HG02759 (cell line): Measurements from ENCODE around the gene SUFU.
"Not testable (repeated sequence)": the region's sequence is repeated elsewhere in the genome, so short reads cannot be mapped to it uniquely, and the experiment has no call there.

ENCODE experiments used
- ATAC-seq: cut with Tn5 transposase; IDR thresholded peaks from one replicate; pipeline ENCODE4 v1.9.1; 2021; ENCODE audit warnings: mild to moderate bottlenecking, moderate library complexity; ENCODE audit not compliant: unreplicated experiment

The SUFU gene

GRCh38 chr10:102511583-102512274 is 8.0 kb downstream of the SUFU start:
- peak; percentile 83 for ATAC-seq

GRCh38 chr10:102514487-102515311 is 10.9 kb downstream of the SUFU start:
- no peak for ATAC-seq

GRCh38 chr10:102515724-102516123 is 12.0 kb downstream of the SUFU start:
- no peak for ATAC-seq

GRCh38 chr10:102517553-102517952 is 13.8 kb downstream of the SUFU start:
- ATAC-seq: no peak

- no peak for ATAC-seq
Measured at GRCh38 chr10:102519246-102519825, 15.6 kb downstream of the SUFU start.

DNA sequence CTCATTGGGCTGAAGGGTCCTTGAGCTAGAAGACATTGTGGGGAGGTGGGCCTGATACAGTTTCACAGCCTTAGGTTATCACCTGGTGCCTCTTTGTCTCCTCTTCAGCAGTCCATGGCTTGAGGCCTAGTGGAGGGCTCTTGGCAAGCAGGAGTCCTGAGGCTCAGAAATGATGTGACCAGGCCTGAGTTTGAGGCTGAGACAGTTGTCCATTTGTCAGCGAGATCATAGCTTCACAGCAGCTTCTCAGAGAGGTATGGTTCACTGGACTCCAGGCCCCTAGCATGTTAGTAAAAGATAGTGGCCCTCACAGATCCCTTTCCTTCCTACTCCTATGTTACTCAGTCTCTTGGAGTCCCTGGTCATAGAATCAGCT is 19.1 kb downstream of the SUFU start:
- ATAC-seq: no peak

DNA sequence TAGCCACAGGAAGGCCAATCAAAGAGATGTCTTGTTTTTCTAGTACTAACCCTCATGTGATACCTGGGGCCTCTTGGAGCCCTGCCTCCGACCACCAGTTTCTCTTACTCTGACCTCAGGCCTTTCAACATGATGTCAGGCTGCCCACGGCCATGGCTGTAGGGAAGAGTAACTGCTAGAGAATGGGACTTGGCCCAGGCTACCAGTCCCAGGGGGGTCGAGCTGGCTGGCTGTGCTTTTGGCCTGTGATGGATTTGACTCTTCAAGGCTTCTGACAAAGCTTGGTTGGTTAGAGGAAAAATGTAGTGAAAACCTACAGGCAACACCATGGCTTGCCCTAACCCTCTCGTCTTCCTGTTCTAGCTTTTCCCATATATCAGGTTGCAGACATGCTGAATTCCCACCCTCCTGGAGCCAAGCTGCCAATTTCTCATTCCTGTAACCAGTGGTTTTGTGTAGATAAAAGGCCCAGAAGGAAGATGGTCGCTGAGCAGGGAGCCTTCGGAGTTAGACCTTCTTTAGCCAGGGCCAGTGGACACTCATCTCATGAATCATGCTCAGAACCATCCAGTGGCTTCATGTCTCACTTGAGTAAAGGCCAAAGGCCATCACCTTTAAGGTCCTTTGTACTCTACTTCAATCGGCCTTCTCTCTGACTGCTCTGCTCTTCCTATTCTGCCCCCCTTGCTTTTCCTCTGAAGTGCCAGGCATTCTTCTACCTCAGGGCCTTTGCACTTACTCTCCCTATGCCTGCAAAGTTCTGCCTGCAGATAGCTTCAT is 19.7 kb downstream of the SUFU start:
- no peak for ATAC-seq

DNA sequence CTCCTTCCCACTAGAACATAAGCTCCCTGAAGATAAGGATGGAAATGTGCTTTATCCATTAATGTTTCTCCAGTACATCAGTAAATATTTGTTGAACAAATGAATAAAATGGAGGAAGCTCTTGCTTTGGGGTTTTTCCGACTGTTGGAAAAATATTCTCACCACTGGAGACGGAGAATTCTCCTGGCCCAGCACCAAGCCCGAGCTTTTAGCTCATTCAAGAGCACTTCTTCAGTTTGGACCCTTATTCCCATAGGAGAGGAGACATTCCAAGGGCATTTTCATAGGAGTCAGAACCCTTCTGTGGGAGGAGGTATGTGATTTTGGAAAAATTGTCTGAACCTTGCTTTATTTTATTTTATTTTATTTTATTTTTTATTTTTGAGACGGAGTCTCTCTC is 21.0 kb downstream of the SUFU start:
- ATAC-seq: no peak

DNA sequence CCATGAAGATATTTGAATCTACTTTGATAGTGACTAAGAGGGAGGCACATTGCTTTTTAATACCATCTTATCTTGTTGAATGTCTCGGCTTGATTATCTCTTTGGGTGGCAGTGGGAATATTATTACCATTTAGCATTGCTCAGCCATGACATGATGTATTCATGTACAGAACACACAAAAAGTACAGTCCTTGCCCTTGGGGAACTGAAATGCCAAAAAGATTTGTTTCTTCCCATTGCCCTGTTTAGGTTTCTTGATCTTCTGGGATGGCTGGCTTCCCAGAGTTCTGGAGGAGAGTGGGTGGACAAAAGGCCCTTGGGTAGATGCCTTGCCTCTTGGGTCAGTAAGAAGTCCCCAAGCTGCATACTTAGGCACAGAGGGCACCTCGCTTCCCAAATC is 23.8 kb downstream of the SUFU start:
- ATAC-seq: no peak

- no peak for ATAC-seq
Measured at GRCh38 chr10:102534333-102534732, 30.6 kb downstream of the SUFU start.

- not testable (repeated sequence) for ATAC-seq
Measured at GRCh38 chr10:102534966-102535365, 31.2 kb downstream of the SUFU start.

GRCh38 chr10:102535481-102536147 is 31.8 kb downstream of the SUFU start:
- ATAC-seq: no peak

DNA sequence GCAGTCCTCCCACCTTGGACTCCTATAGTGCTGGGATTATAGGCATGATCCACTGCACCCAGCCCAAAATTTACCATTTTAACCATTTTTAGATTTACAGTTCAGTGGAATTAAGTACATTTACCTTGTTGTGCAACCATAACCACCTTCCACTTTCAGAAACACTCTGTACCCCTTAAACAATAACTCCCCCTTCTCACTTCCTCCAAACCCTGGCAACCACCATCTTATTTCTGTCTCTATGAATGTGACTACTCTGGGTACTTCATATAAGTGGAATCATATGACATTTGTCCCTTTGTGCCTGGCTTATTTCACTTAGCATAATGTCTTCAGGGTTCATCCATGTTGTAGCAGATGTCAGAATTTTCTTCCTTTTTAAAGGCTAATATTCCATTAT is 33.6 kb downstream of the SUFU start:
- peak; percentile 39 for ATAC-seq

GRCh38 chr10:102537948-102538347 is 34.2 kb downstream of the SUFU start:
- ATAC-seq: no peak

DNA sequence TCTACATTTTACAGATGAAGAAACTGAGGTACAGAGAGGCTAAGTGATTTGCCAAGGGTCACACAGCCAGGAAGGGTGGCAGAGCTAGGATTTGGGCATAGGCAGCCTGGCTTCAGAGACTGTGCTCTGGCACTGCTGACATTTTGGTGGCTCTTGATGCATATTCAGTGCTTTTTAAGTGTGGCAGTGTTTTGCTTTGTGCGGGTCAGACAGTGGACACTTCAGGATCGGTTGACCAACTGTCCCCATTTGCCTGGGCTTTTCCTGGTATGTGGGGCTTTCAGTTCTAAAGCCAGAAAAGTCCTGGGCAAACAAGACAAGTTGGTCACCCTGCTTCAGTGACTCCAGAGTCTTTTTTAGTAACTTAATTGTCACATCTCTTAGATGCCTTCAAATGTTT is 35.0 kb downstream of the SUFU start:
- ATAC-seq: no peak

- peak; percentile 59 for ATAC-seq
Measured at GRCh38 chr10:102540023-102540422, 36.3 kb downstream of the SUFU start.

DNA sequence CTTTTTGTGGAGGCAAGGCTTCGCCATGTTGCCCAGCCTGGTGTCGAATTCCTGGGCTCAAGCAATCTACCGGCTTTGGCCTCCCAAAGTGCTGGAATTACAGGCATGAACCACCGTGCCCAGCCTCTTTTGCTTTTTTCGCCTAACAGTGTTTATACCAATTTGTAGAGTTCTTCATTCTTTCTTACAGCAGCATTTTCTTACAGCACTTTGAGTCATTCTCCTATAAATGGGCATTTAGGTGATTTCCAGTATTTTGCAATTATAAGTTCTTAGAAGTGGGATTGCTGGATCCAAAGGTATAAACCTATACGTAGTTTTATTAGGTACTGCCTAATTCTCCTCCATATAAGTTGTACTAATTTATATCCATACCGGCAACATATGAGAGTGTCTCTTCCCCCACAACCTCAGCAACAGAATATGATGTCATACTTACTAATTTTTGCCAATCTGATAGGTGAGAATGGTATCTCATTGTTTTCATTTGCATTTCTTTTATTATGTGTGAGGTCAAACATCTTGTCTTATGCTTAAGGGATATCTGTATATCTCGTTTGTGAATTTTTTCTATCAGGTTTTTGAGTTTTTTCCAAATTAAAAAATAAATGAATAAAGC is 39.1 kb downstream of the SUFU start:
- ATAC-seq: no peak

GRCh38 chr10:102545265-102545871 is 41.6 kb downstream of the SUFU start:
- no peak for ATAC-seq

DNA sequence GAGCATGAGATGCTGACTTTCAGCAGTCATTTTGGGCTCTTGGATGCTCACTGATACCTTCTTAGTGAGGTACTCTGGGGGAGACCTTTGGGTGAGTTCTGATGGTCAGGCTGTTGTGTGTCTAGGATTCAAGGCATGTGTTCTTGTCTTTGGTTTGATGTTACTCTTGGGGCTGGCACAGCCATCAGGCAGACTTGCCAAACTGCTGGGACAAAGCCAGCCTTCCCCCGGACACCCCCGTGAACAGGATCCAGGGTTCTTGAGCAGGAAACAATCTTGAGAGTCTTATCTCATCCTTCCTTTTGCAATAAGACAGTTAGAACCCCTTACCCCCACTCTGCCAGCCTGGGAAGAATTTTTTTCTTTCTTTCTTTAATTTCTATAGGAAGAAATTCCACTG is 42.2 kb downstream of the SUFU start:
- ATAC-seq: no peak
